Measurements from ENCODE around the gene C10orf90.

Gene C10orf90

GRCh38 chr10:126634347-126634746 is 36.1 kb downstream of the C10orf90 start:
- DNase-seq: no peak

- DNase-seq: no peak
These were observed 37.8 kb downstream of the C10orf90 start for GRCh38 chr10:126632705-126633104.

- DNase-seq: no peak
These were observed 40.4 kb downstream of the C10orf90 start for GRCh38 chr10:126629925-126630624.

- DNase-seq: no peak
These were observed 41.7 kb downstream of the C10orf90 start for GRCh38 chr10:126628746-126629145.

- no peak for DNase-seq
These were observed 48.6 kb downstream of the C10orf90 start for GRCh38 chr10:126621846-126622245.

- DNase-seq: no peak
These were observed 52.0 kb downstream of the C10orf90 start for GRCh38 chr10:126618466-126618865.

- DNase-seq: no peak
These were observed 52.8 kb downstream of the C10orf90 start for GRCh38 chr10:126617733-126618132.

GRCh38 chr10:126617208-126617607 is 53.3 kb downstream of the C10orf90 start:
- DNase-seq: no peak

GRCh38 chr10:126616737-126617136 is 53.8 kb downstream of the C10orf90 start:
- no peak for DNase-seq

GRCh38 chr10:126611303-126611702 is 59.2 kb downstream of the C10orf90 start:
- DNase-seq: no peak

- DNase-seq: no peak
These were observed 60.9 kb downstream of the C10orf90 start for GRCh38 chr10:126609566-126609965.

- no peak for DNase-seq
These were observed 70.4 kb downstream of the C10orf90 start for GRCh38 chr10:126599949-126600682.

- peak; percentile 54 to 57 for DNase-seq
These were observed 72.5 kb downstream of the C10orf90 start for GRCh38 chr10:126598009-126598408.

GRCh38 chr10:126597211-126597610 is 73.3 kb downstream of the C10orf90 start:
- no peak for DNase-seq

- no peak for DNase-seq
These were observed 73.9 kb downstream of the C10orf90 start for GRCh38 chr10:126596472-126597016.

- DNase-seq: no peak
These were observed 75.3 kb downstream of the C10orf90 start for GRCh38 chr10:126595160-126595559.

GRCh38 chr10:126593968-126594701 is 76.4 kb downstream of the C10orf90 start:
- no peak for DNase-seq

GRCh38 chr10:126592901-126593300 is 77.6 kb downstream of the C10orf90 start:
- DNase-seq: no peak

- DNase-seq: no peak
These were observed 82.5 kb downstream of the C10orf90 start for GRCh38 chr10:126588024-126588423.

- no peak for DNase-seq
These were observed 83.6 kb downstream of the C10orf90 start for GRCh38 chr10:126586878-126587277.

- no peak for DNase-seq
These were observed 84.4 kb downstream of the C10orf90 start for GRCh38 chr10:126586128-126586527.

GRCh38 chr10:126585249-126586017 is 85.1 kb downstream of the C10orf90 start:
- DNase-seq: no peak

GRCh38 chr10:126584836-126585235 is 85.7 kb downstream of the C10orf90 start:
- no peak for DNase-seq
